HG03469 (cell line): ENCODE measurements around the gene CYP17A1.
"Not testable (repeated sequence)": the region's sequence is repeated elsewhere in the genome, so short reads cannot be mapped to it uniquely, and the experiment has no call there.

Experiments used
- ATAC-seq: cut with Tn5 transposase; IDR thresholded peaks from one replicate; pipeline ENCODE4 v1.9.1; 2021; ENCODE audit warnings: mild to moderate bottlenecking, moderate library complexity, moderate number of reproducible peaks; ENCODE audit not compliant: unreplicated experiment

Gene CYP17A1

DNA sequence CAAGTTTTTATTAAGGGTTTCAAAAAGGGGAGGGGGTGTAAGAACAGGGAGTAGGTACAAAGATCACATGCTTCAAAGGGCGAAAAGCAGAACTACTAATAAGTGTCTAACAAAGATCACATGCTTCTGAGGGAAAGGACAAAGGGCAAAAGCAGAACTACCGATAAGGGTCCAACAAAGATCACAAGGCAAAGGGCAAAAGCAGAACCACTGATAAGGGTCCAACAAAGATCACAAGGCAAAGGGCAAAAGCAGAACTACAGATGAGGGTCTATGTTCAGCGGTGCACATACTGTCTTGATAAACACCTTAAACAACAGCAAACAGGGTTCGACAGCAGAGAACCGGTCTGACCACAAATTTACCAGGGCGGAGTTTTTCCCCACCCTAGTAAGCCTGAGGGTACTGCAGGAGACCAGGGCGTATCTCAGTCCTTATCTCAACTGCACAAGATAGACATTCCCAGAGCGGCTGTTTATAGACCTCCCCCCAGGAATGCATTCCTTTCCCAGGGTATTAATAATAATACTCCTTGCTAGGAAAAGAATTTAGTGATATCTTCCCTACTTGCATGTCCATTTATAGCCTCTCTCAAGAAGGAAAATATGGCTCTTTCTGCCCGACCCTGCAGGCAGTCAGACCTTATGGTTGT, 1.2 kb upstream of the CYP17A1 start:
- ATAC-seq = not testable (repeated sequence)

DNA sequence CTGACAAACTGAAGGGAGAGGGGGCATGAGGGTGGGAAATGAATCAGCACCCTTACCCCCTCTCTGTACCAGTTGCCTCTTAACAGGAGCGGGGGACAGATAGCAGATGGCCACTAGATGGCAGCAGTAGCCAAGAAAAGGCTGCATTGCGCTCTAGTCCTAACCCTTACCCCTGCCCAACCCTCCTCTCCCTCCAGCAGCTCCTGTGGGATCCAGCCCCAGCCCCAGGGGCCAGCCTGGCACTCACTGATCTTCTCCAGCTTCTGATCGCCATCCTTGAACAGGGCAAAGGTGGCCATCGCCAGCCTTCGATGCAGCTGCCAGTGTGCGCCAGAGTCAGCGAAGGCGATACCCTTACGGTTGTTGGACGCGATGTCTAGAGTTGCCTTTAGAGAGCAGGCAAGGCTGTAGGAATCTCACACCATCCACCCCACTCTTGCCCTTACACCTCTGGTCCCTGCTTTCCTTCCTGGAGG, 2.2 kb downstream of the CYP17A1 start:
- ATAC-seq = no peak

DNA sequence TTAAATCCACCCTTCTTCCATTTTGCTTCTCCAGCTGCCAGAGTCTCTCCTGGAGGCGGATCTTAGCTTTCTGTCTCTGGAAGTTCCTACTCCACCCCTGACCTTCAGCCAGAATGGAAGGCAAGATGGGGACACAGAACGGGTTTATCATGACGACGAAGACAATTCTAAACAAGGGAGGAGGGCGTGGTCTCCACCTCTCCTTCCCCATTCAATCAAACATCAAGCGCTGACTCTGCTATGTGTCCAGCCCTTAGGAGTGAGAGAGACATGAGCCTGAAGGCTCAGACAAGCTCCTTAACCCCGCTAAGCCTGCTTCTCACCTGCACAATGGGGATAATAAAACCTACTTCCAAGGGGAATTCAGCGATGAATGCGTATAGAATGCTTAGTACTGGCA, 3.1 kb downstream of the CYP17A1 start:
- ATAC-seq = no peak

DNA sequence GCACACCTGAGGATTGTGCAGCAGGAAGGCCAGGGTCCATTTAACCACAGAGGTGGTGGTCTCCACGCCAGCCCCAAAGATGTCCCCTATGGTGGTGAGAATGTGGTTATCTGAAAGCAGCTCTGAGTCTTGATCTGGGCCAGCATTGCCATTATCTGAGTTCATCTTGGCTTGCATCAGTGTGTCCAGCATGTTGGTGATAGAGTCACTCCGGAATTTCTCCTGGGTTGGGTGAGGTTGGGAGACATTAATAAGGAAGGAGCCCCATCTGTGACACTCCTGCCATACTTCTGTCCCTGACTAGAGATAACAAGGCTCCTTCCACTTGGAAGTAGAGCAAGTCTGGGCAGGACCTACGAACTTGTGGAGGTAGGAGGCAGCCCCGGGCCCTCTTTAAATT, 4.2 kb downstream of the CYP17A1 start:
- ATAC-seq = no peak

DNA sequence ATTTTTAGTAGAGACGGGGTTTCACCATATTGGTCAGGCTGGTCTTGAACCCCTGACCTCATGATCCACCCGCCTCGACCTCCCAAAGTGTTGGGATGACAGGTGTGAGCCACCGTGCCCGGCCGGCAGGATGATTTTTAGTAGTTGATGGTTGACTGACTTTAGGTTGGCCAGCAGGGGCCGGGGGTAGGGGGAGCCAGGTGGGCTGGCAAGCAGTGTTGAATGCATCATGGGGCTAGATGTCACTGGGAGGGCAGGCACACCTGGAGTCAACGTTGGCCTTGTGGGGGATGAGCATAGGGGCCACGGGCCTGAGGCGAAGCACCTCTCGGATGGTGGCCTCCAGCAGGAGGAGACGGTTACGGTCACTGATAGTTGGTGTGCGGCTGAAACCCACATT, 5.0 kb downstream of the CYP17A1 start:
- no peak for ATAC-seq

DNA sequence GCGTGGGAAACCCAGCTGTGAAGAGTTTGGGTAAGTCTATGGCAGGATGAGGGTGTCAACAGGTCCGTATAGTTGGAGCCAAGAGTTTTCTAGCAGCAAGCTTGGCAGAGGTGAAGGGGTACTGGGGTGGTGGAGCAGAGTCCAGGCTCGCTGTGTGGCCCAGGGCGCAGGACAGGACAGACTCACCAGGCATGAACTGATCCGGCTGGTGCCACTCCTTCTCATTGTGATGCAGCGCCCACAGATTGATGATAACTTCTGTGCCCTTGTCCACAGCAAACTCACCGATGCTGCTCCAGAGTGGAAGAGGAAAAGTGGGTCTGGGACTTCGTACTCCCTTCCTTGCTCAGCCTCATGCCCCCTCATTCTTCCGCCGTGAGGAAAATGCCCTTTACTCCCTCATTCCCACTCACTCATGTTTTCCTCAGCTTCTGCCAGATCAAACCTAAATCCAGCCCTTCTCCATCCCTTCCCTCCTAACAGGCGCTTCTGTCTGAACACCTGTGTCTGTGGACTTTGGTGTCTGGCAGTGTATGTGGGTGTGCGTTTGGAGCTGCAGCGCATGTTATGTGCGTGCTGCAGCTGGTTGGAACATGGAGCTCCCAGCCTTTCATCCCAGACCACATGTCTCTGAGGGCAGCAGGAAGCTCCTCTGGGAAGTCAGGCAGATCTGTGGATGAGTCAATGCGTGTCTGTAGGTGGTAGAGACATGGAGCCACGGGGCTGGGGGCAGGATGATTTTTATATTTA, 5.7 kb downstream of the CYP17A1 start:
- ATAC-seq = no peak

DNA sequence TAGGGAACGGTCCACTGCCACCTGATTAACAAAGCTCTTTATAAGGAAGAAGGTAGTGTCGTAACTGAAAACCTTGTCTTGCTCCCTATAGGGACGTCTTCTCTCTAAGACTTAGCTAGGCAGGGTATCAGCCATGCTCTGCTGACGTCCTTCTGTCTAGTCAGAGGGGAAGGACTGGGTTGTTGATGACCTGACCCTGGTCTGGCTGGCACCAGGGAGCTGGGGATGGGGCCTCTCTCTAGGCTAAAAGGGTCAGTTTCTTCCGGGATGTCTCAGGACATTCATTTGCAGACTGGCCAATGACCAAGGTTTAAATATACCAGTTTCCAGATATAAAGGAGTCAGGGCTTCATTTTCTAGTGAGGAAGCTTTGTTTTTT, 9.6 kb downstream of the CYP17A1 start:
- ATAC-seq = no peak

DNA sequence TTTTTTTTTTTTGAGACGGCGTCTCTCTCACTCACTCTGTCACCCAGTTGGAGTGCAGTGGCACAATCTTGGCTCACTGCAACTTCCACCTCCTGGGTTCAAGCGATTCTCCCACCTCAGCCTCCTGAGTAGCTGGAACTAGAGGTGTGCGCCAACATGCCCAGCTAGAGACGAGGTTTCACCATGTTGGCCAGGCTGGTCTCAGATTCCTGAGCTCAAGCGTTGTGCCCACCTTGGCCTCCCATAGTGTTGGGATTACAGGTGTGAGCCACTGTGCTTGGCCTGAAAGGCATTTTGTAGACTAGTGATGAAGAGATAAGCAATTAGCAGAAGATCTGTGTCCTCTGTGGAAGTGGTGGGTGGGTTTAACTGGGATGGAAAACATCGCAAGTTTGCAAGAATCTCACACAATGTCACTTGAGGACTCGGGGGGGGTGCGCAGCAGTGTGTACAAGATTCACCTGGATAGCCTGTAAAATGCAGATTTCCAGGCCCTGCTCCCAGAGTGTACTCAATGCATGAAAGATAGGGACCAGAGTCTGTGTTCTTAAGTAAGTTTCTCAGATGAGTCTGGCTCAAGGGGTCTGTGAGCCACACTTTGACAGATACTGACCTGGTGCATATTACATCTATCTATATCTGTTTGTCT, 10.9 kb downstream of the CYP17A1 start:
- ATAC-seq = no peak

DNA sequence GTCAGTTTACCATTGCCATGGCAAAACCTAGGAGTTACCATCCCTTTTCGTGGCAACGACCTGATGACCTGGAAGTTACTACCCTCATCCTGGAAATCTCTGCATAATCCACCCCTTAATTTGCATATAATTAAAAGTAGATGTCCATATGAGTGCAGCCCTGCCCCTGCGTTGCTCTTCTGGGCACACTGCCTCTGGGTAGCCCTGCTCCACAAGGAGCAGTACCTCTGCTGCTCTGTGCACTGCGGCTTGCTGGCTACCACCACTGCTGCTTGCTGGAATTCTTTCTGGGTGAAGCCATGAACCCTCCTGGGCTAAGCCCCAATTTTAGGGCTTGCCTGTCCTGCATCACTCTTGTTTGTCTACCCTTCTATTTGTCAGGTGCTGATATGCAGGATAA, 12.5 kb downstream of the CYP17A1 start:
- ATAC-seq = no peak

DNA sequence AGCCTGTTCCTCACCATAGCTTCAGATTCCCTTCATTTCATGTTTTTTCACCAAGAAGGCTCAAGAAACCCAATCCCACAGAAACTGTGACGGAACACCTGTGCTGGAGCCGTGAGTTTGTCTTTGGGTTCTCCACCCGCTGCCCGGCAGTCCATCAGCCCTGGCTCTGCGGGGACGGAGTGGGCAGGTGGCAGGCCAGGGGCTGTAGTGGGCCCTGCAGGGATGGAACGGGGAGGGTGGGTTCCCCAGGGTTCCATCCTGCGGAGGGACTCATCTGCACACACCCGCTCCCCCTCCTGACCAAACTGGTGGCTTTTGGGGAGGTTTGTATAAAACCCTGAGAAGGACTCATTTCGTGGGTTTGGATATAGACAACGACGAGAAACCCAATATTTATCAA, 15.0 kb downstream of the CYP17A1 start:
- no peak for ATAC-seq

DNA sequence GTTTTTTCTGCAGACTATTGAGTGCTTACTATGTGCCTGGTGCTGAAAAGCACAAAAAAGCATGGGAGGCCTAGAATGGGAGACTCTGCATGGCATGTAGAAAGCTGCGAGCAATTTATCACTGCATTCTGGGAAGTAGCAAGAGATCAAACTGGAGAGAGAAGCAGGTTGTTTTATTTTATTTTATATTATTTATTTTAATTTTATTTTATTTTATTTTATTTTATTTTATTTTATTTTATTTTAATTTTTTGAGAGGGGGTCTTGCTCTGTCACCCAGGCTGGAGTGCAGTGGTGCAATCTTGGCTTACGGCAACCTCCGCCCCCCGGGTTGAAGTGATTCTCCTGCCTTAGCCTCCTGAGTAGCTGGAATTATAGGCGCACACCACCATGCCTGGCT, 17.2 kb downstream of the CYP17A1 start:
- ATAC-seq = not testable (repeated sequence)

DNA sequence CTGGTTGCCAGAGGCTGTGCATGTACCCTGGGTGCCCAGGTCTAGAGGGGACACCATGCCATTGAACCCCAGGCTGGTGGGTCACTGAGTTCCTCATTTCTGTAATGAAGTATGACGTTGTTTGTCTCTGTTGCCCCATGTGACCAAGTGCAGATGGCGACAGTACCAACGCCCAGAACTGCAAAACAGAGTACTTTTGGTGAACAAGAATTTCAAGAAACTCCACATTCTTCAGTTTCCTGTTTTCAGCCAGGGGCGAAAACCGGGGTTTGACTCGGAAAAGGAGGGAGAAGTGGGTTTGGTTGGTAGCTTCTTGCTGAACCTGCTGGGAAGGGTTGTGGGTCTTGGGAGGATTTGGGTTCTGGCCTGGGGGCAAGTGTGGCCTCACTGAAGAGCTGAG, 18.2 kb downstream of the CYP17A1 start:
- no peak for ATAC-seq

DNA sequence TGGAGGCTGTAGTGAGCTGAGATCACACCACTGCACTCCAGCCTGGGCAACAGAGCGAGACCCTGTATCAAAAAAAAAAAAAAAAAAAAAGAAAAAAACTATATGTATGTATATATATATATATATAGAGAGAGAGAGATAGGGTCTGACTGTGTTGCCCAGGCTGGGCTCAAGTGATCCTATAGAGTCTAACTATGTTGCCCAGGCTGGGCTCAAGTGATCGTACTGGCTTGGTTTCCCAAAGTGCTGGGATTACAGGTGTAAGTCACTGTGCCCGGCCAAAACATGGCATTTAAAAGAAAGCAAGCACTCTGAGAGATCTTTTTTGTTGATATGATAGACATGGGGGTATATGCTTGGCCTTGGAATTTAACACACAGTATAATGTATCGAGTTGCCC, 20.0 kb downstream of the CYP17A1 start:
- no peak for ATAC-seq

DNA sequence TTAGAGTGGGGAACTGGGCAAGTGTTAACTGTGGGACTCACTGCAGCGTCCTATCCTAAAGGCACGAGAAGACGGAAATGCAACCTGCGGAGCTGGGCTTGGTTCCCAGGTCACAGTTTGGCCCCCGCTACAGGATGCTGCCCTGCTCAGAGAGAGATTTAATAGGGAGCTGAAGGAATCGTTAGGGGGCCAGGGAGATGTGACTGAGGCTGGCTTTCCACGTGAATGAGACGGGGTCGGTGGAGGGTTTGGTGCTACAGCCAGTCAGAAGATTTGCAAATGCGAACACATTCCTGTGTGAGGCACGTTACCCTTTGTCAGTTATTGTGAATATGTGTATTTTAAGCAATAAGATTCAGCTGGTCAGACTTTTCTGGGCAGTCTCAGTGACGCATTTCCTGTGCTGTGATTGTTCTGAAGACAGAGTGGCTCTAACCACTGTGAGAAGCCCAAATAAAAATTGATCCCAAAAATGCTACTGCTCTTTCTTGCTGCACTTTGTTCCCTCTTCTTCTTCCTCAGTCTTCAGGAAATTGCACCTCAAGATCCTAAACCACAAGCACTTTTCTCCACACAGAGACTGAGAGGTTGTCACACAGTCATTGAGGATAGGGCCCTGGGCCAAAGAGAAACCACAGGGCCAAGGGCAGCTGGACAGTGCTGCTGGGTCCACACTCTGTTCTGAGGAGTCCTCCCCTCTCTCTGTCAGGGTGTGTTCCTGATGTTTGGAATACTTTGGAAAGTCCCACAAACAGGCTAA, 21.2 kb downstream of the CYP17A1 start:
- no peak for ATAC-seq

DNA sequence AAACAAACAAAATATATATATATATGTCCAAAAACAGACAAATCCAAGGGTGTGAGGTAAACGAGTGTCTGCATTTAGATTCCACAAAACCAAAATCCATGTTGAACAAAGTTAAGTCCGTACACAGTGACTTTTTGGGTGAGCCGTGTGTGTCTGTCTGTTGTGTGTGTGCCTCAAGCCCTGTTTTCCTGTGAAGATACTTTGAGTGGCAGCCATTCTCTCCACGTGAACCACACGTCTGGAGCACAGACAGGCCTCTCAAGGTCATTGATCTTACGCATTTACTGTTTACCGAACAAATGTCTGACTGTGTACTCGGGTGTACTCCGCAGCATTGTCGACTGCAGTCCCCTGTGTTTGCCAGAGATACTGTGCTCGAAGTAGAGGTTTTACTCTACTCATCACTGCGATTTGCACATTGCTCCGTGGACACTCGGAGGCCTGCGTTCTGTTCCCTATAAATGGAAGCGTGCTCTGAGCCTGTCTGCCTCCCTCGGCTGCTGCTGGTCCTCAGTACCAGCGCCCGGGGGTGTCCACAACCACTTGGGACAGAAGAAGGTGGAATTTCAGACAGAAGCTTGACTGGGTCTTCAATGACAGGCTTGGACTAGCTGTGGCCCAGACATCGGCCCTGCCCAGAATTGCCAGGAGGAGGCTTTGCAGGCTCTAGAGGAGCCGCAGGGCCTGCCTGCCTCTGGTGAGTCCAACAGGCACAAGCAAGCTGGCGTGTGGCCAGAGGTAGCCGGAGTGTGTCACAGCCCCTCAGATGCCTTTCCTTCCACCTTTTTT, 22.1 kb downstream of the CYP17A1 start:
- ATAC-seq = no peak

DNA sequence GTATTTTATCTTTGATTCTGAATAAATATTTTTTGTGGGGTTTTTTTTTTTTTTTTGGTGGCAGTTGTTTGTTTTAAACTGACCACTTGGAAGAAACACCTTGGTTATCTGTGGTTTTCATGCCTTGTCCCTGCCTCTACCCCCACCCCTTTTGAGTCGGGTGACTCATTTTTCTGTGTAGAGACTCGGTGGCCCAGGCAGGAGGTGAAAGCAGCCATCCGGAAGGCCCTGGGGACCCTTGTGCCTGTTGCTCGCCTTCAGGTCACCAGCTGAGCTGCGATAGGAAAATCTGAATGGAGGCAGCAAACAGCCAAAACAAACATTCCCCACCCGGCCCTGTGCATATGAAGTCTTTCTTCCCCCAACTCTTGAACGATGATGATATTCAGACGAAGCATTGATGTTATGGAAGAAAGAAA, 22.8 kb downstream of the CYP17A1 start:
- no peak for ATAC-seq

DNA sequence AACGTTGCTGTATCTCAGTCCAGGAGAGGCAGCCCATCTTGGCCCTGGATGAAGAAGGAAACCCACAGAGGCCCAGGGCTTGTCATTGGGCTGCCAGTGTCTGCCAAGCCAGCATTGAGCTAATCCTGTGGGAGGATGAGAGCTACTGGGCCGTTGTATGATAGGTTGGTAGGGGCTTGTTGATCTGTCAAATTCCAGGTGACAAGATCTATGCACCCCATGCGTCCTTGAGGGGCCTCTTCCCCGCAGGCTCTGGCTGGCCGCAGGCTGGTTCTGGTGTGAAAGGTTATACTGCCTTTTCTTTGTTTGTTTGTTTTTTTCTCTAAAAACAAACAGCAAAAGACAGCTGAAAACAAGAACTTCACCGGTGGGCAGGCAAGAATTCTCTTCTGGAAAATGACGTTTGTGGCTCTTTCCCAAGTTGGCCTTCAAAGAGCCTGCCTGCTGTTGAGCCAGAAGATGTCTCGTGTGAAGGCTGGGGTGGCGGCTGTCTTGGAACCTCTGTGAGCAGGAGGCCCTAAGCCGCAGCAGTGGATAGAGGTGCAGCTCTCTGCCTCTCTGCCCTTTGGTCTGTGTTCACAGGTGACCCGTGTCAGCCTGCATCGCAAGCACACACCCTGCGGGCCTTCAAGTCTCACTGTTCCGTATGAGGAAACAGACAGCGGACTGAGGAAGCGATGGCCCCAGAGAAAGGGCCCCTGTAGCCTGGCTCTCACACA, 23.3 kb downstream of the CYP17A1 start:
- no peak for ATAC-seq

DNA sequence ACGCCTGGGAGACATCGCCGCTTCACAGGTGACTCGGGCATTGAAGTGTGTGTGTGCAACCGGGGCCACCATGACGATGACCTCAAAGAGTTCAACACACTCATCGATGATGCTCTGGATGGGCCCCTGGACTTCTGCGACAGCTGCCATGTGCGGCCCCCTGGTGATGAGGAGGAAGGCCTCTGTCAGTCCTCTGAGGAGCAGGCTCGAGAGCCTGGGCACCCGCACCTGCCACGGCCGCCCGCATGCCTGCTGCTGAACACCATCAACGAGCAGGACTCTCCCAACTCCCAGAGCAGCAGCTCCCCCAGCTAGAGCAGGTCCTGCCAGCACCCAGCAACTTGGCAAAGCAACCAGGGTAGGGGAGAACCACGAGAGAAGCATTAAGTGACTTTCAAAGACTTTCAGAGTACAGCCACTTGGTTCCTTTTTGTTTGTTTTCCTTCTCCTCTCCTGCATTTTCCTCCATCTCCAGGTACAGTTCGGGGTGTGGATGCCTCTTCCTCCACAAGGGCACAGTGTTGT, 24.1 kb downstream of the CYP17A1 start:
- ATAC-seq = no peak

DNA sequence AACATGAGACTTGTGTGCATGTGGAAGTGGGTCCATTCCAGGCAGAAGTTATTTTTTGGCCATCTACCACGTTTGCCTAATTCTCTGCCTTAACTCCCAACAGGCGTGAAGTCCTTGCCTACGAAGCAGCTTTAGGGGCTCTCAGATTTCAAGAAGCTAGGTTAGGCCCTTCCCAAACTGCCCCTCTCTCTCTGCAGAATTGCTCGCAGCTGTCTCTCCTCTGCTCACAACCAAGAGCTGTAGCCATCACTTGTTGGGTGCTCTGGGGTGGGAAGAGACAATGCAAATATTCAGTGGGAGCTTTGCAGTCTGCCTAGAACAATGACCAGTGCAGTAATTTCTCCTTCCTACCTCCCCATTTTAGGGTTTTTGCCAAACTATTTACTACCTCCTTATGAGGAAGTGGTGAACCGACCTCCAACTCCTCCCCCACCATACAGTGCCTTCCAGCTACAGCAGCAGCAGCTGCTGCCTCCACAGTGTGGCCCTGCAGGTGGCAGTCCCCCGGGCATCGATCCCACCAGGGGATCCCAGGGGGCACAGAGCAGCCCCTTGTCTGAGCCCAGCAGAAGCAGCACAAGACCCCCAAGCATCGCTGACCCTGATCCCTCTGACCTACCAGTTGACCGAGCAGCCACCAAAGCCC, 24.9 kb downstream of the CYP17A1 start:
- no peak for ATAC-seq
